SK-N-SH treated with all-trans-retinoic acid at 6 μM for 48 hours (cell line): ENCODE data around the gene ISLR2.

Experiments
- ATAC-seq: fragments of 200-7000 bp; cut with Tn5 transposase; 3 replicates; pipeline ENCODE4 v1.9.1; 2020; ENCODE audit warnings: mild to moderate bottlenecking, moderate library complexity
- BACH2 ChIP-seq: fragments of 250-450 bp; sonication (Bioruptor Pico); IDR thresholded peaks from 2 replicates; pipeline ENCODE4 v1.9.0; 2021; ENCODE audit warnings: mild to moderate bottlenecking, borderline replicate concordance
- CREB5 ChIP-seq: fragments of 250-450 bp; sonication (Bioruptor Pico); IDR thresholded peaks from 2 replicates; pipeline ENCODE4 v1.5.1; 2020; ENCODE audit warnings: low read depth, mild to moderate bottlenecking, moderate library complexity
- CSDC2 ChIP-seq: fragments of 250-450 bp; sonication (Bioruptor Pico); IDR thresholded peaks from 2 replicates; pipeline ENCODE4 v1.5.0; 2020; ENCODE audit warnings: mild to moderate bottlenecking, moderate library complexity
- ESRRG ChIP-seq: fragments of 250-450 bp; sonication (Bioruptor Pico); IDR thresholded peaks from 2 replicates; pipeline ENCODE4 v1.6.1; 2021; ENCODE audit warnings: mild to moderate bottlenecking
- GLIS3 ChIP-seq: fragments of 250-450 bp; sonication (Bioruptor Pico); IDR thresholded peaks from 2 replicates; pipeline ENCODE4 v1.5.0; 2020; ENCODE audit warnings: mild to moderate bottlenecking, moderate library complexity
- ISL1 ChIP-seq: fragments of 250-450 bp; sonication (Bioruptor Pico); IDR thresholded peaks from 2 replicates; pipeline ENCODE4 v2.1.2; 2022; ENCODE audit warnings: mild to moderate bottlenecking, moderate library complexity
- OSR1 ChIP-seq: fragments of 250-450 bp; sonication (Bioruptor Pico); IDR thresholded peaks from 2 replicates; pipeline ENCODE4 v1.8.0; 2022; ENCODE audit warnings: moderate library complexity, mild to moderate bottlenecking, inconsistent platforms
- PATZ1 ChIP-seq: fragments of 250-450 bp; sonication (Bioruptor Pico); IDR thresholded peaks from 2 replicates; pipeline ENCODE4 v1.8.0; 2020; ENCODE audit warnings: mild to moderate bottlenecking, moderate library complexity, borderline replicate concordance
- PPARA ChIP-seq: fragments of 250-450 bp; sonication (Bioruptor Pico); IDR thresholded peaks from 2 replicates; pipeline ENCODE4 v1.5.0; 2020; ENCODE audit warnings: mild to moderate bottlenecking, borderline replicate concordance
- RARB ChIP-seq: fragments of 250-450 bp; sonication (Bioruptor Pico); IDR thresholded peaks from 2 replicates; pipeline ENCODE4 v1.8.0; 2021; ENCODE audit warnings: mild to moderate bottlenecking, moderate library complexity
- SNAI2 ChIP-seq: fragments of 250-450 bp; sonication (Bioruptor Pico); IDR thresholded peaks from 2 replicates; pipeline ENCODE4 v1.5.0; 2020; ENCODE audit warnings: mild to moderate bottlenecking, moderate library complexity
- TCF4 ChIP-seq: fragments of 250-450 bp; sonication (Bioruptor Pico); IDR thresholded peaks from 2 replicates; pipeline ENCODE4 v1.8.0; 2021; ENCODE audit warnings: mild to moderate bottlenecking, moderate library complexity, borderline replicate concordance
- TOX ChIP-seq: fragments of 250-450 bp; sonication (Bioruptor Pico); IDR thresholded peaks from 2 replicates; pipeline ENCODE4 v1.8.0; 2021; ENCODE audit warnings: mild to moderate bottlenecking, moderate library complexity, borderline replicate concordance
- ZC3H10 ChIP-seq: fragments of 250-450 bp; sonication (Bioruptor Pico); IDR thresholded peaks from 2 replicates; pipeline ENCODE4 v1.5.1; 2021; ENCODE audit warnings: mild to moderate bottlenecking, moderate library complexity
- ZFP3 ChIP-seq: fragments of 250-450 bp; sonication (Bioruptor Pico); IDR thresholded peaks from 2 replicates; pipeline ENCODE4 v1.5.0; 2020; ENCODE audit warnings: mild to moderate bottlenecking, moderate library complexity
- ZFP30 ChIP-seq: fragments of 450-650 bp; formaldehyde crosslinking; IDR thresholded peaks from 2 replicates; pipeline ENCODE4 v1.5.0; 2022; ENCODE audit warnings: mild to moderate bottlenecking, moderate library complexity
- ZNF565 ChIP-seq: fragments of 450-650 bp; formaldehyde crosslinking; conservative IDR thresholded peaks from 2 replicates; pipeline ENCODE4 v1.5.0; 2020; ENCODE audit warnings: low read depth, mild to moderate bottlenecking, moderate library complexity
- ZNF70 ChIP-seq: fragments of 450-650 bp; formaldehyde crosslinking; IDR thresholded peaks from 2 replicates; pipeline ENCODE4 v1.5.0; 2020; ENCODE audit warnings: mild to moderate bottlenecking, moderate library complexity
- TF ChIP-seq, protein P1 (sequence below): fragments of 250-450 bp; sonication (Bioruptor Pico); IDR thresholded peaks from 2 replicates; pipeline ENCODE4 v1.5.0; 2020; ENCODE audit warnings: mild to moderate bottlenecking, moderate library complexity
- TF ChIP-seq, protein P2 (sequence below): fragments of 250-450 bp; sonication (Bioruptor Pico); IDR thresholded peaks from 2 replicates; pipeline ENCODE4 v1.5.1; 2021; ENCODE audit warnings: mild to moderate bottlenecking, moderate library complexity

The ISLR2 gene

DNA sequence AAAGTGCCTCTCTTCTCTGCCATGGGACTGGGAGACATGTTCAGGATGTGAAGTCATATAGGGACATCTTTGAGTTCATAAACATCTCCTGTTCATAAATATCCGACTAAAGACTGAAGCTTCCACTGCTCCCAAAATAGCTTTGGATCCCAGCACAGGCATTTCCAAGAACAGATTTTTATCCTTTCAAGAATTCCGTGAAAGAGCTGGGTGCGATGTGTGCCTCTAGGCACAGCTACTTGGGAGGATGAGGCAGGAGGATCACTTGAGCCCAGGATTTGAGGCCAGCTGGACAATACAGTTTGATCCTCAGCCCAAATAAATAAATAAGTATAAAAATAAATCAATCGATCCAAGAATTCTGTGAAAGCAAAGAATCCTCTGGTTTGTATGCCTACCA, 6.7 kb upstream of the ISLR2 start (continued):
- TF ChIP-seq PATZ1 (CRISPR knock-in tag), result no peak
- TF ChIP-seq ZC3H10 (CRISPR knock-in tag), result no peak
- TF ChIP-seq, all 23 proteins: peak for 0

- TF ChIP-seq TOX (CRISPR knock-in tag), result no peak
- no peak for TF ChIP-seq SNAI2 (CRISPR knock-in tag)
- TF ChIP-seq ZNF565, result no peak
- no peak for TF ChIP-seq ESRRG (CRISPR knock-in tag)
- no peak for TF ChIP-seq CREB5
- TF ChIP-seq RARB (CRISPR knock-in tag), result no peak
- TF ChIP-seq ISL1, result no peak
- TF ChIP-seq OSR1, result no peak
- no peak for ATAC-seq
These were observed 6.2 kb upstream of the ISLR2 start for GRCh38 chr15:74124196-74124595.

- no peak for ATAC-seq
- TF ChIP-seq CREB5, result no peak
- no peak for TF ChIP-seq ZFP30
- TF ChIP-seq ZNF565, result no peak
- no peak for TF ChIP-seq CSDC2
- no peak for TF ChIP-seq RARB (CRISPR knock-in tag)
- TF ChIP-seq GLIS3, result no peak
- TF ChIP-seq, protein P1, sequence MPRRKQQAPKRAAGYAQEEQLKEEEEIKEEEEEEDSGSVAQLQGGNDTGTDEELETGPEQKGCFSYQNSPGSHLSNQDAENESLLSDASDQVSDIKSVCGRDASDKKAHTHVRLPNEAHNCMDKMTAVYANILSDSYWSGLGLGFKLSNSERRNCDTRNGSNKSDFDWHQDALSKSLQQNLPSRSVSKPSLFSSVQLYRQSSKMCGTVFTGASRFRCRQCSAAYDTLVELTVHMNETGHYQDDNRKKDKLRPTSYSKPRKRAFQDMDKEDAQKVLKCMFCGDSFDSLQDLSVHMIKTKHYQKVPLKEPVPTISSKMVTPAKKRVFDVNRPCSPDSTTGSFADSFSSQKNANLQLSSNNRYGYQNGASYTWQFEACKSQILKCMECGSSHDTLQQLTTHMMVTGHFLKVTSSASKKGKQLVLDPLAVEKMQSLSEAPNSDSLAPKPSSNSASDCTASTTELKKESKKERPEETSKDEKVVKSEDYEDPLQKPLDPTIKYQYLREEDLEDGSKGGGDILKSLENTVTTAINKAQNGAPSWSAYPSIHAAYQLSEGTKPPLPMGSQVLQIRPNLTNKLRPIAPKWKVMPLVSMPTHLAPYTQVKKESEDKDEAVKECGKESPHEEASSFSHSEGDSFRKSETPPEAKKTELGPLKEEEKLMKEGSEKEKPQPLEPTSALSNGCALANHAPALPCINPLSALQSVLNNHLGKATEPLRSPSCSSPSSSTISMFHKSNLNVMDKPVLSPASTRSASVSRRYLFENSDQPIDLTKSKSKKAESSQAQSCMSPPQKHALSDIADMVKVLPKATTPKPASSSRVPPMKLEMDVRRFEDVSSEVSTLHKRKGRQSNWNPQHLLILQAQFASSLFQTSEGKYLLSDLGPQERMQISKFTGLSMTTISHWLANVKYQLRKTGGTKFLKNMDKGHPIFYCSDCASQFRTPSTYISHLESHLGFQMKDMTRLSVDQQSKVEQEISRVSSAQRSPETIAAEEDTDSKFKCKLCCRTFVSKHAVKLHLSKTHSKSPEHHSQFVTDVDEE (CRISPR knock-in tag), result no peak
- no peak for TF ChIP-seq OSR1
- no peak for TF ChIP-seq PPARA
- no peak for TF ChIP-seq ZNF70 (CRISPR knock-in tag)
- TF ChIP-seq BACH2 (CRISPR knock-in tag), result no peak
- TF ChIP-seq TOX (CRISPR knock-in tag), result no peak
- no peak for TF ChIP-seq ESRRG (CRISPR knock-in tag)
- no peak for TF ChIP-seq PATZ1 (CRISPR knock-in tag)
- TF ChIP-seq, protein P2, sequence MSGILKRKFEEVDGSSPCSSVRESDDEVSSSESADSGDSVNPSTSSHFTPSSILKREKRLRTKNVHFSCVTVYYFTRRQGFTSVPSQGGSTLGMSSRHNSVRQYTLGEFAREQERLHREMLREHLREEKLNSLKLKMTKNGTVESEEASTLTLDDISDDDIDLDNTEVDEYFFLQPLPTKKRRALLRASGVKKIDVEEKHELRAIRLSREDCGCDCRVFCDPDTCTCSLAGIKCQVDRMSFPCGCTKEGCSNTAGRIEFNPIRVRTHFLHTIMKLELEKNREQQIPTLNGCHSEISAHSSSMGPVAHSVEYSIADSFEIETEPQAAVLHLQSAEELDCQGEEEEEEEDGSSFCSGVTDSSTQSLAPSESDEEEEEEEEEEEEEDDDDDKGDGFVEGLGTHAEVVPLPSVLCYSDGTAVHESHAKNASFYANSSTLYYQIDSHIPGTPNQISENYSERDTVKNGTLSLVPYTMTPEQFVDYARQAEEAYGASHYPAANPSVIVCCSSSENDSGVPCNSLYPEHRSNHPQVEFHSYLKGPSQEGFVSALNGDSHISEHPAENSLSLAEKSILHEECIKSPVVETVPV (CRISPR knock-in tag), result no peak
- no peak for TF ChIP-seq TCF4
- no peak for TF ChIP-seq ZFP3
- TF ChIP-seq ISL1, result no peak
- TF ChIP-seq ZC3H10 (CRISPR knock-in tag), result no peak
These were observed 5.6 kb upstream of the ISLR2 start for GRCh38 chr15:74124759-74125158.
